HL-60/S4 treated with phorbol 12-myristate 13-acetate at 8.2 ng/mL for 4 days and 3 days (cell line): Measurements from ENCODE around the gene PTGDR2.

Source experiments
- in situ Hi-C: fragments of 300-500 bp; cut with MboI; formaldehyde crosslinking; loops from 2 replicates; pipeline ENCODE4 v1.15.0; 2022; ENCODE audit warnings: low sequenced_read_pairs

The PTGDR2 gene

GRCh38 chr11:60855726-60856633 is at the start of gene PTGDR2:
TSS of gene PTGDR2 (minus strand) at chr11:60855950. CDS start at chr11:60853722, 2,228 bp downstream.
- in situ Hi-C loops, result no loop called here

DNA sequence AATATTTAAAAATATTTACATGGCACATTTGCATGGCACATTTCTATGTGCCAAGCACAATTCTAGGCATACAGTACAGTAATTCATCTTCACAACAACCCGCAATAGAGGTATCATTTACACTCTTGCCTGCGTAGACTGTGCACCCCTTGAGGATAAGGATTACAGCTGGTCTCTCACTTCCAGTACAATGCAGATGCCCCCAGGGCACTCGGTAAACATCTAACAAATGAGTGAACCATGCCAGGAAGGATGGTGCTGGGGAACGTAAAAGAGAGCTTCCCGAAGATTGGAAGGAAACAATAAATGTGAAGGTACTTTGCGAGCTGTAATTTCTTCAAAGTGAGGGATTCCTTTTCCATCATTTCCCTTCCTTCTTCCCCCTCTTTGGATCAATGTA is 49.3 kb upstream of the PTGDR2 start:
- in situ Hi-C loops, result no loop called here

DNA sequence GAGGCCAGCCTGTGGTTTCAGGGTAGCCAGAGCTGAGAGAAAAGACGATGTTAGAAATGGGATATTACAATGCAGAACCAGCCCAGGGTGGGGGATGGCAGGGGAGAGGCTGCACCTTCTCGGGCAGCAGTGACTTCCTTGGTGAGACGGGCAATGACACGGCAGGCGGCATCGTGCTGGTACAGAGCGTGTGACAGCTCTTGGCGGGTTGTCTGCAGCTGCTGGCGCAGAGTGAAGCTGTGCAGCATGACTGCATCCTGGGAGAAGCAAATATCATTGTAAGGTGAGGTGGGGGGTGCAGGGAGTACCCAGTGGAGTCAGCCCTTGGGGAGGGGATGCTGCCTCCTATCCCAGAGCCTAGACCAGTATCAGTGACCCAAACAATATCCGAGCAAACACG is 46.9 kb upstream of the PTGDR2 start:
- in situ Hi-C loops, result no loop called here

DNA sequence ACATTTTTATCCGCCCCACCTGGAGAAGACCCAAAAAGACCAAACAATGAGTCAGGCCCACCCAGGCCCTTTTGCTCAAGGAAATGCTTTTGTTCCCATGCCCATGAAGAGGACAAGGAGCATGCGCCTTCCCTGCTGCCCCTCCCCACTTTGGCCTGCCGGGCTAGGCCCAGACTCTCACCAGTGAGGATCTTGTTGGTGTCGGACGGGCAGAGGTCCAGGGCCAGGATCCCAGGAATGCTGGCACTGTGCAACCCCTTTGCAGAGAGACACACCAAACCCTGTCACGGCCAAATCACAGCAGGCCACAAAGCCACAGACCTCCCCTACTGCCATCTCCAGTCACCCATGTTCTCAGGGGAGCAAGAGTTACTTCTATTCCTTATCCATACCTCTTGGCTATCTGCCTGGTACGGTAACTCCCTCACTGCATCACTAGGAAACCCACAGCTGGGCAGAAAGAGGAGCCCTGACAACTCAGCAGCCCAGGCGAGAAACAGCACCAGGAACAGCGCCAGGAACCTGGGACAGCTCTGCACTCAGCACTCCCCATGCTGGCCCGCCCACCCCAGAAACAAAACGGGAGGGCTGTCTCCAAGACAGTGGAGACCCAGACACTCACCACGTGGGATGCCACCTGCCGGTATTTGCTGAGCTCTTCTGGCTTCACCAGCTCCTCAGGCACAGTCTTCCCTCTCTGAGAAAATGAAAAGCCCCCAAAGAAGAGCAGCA is 45.1 kb upstream of the PTGDR2 start:
- in situ Hi-C loops, result no loop called here

DNA sequence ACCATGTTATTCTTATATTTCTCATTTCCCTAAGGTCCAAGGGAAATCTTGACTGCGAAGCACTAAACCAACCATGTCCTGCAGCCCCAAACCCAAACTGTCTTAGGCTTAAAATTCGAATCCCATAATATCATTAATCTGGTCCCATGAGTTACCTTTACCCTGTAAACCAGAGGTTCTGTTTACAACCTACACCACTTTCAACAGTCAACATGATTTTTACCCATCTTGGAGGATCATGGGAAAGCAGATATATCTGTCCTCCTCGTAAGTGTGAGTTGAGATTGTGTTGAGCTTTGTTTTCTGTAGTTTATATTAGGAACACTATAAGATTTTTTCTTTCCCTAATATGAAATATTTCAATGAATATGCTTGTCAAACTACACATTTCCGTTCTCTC is 44.2 kb upstream of the PTGDR2 start:
- in situ Hi-C loops, result no loop called here

- in situ Hi-C loops, result no loop called here
Observed at GRCh38 chr11:60899046-60899936, 43.5 kb upstream of the PTGDR2 start.

DNA sequence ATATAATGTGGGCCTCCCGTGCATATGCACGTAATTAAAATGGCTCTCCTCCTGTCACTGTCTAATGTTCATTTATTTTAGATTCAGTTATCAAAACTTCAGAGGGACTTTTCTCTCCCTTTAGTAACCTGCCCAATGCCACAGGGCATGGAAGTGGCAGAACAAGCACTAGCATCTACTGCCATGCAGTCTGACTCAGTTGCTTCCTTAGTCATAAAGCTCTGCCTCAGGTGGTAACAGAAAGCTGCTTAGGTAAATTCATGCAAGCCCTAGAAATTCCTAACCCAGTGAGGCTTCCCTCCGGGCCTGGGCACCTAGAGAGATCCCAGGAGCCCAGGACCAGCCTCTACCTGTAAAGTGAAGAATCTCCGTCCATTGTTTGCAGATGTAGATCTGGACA is 41.7 kb upstream of the PTGDR2 start:
- in situ Hi-C loops, result no loop called here

DNA sequence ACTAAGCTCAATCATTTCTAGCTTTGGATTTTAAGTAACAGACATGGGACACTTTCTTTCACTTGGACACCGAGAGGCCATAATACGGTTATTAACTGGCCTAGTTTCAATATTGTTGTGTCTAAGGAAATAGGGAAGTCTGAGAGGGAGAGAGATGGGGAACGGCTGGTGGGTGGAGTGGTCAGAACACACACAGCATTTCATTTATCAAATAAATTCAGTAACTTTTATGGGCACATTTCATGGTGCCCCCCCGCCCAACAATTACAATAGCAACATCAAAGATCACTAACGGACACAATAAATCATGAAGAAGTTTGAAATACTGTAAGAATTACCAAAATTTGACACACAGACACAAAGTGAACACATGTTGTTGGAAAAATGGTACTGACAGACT is 39.9 kb upstream of the PTGDR2 start:
- in situ Hi-C loops, result no loop called here

DNA sequence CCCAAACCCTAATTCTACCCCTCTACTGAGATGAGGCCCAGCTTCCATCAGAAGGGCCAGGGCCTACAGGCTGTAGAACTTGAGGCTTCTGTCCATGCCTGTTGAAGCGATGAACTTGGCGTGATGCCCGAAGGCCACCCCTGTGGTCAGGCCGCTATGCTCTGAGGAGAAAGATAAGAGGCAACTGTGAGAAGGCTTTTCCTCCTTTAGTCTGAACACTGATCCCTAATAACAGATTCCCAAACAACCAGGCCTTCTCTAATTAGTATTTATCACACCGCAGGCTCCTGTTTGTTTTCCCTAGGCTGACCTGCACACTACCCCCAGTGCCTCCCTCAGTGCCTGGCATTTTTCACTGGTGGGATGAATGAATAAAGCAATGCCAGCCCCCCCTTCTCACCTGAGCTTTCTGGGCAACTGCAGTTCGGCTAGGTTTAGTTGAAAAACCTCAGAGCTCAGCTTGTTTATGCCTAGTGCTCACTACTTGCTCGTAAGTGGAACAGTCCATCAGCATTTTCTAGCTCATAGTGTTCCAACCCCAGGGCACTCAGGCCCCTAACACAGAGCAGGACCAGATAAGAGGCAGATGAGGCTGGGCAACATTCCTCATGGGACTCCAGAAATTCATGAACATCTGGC is 35.5 kb upstream of the PTGDR2 start:
- in situ Hi-C loops, result no loop called here

DNA sequence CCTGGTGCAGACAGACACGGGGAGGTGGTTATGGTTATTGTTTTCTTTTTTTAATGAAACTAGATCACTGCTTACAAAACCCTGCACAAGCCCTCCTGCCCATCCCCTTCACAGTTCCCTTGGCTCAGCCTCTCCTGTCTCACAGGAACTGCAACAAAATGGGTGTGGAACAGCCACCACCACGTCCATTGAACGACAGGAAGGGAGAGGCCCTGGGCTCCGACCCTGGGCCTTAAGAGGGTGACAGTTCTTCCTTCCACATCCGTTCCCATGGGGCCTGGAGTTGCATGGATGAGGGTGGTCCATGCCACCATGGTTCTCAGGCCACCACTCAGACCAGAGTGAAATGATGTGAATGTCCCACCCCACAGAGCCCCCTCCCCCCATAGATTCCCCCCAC is 34.9 kb upstream of the PTGDR2 start:
- in situ Hi-C loops, result no loop called here

- in situ Hi-C loops, result no loop called here
Observed at GRCh38 chr11:60889869-60890311, 34.1 kb upstream of the PTGDR2 start.

DNA sequence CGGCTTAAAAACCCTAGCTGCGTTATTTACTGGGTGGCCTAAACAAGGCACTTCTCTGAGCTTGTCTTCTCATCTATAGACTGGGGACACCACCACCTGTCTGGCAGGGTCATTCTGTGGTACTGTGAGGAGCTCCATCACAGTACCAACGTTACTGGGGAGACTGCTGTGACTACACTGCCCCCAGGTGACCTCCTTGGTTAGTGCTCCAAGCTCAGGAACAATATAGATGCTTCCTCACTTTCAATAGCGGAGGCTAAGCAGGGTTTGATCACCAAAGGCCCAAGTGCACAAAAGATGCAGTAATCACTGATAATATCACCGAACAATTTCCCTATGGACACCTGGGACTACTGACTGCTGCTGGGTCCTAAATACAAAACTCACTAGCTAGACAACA is 31.8 kb upstream of the PTGDR2 start:
- in situ Hi-C loops, result no loop called here

- in situ Hi-C loops, result no loop called here
Observed at GRCh38 chr11:60880643-60881282, 25.0 kb upstream of the PTGDR2 start.

DNA sequence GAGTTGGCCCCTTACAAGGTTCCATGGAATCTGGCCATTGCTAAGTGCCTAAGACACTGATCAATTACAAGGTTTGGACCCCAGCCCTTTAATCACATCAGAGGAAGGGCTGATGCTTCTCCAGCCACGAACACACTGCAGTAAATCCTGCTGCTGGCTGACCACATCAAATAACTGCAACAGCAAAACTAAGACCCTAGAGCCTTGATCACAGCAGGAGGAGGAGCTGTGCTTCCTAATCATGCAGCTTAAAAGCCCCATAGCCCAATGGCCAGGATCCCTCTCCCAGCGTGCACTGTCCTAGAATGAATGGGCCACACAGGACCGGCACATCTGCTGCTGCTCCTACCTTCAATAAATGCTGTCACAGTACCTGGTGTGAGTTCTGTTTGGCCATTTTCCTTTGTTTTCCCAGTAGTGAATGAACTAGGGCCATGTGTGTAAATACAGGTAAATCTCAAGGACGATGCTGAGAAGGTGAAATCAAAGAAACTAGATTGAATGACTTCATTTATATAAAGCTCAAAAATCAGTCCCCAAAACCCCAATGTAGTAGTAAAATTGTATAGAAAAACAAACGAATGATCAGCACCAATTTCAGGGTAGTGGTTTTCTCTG is 24.3 kb upstream of the PTGDR2 start:
- in situ Hi-C loops, result no loop called here

- in situ Hi-C loops, result no loop called here
Observed at GRCh38 chr11:60879104-60879503, 23.4 kb upstream of the PTGDR2 start.

DNA sequence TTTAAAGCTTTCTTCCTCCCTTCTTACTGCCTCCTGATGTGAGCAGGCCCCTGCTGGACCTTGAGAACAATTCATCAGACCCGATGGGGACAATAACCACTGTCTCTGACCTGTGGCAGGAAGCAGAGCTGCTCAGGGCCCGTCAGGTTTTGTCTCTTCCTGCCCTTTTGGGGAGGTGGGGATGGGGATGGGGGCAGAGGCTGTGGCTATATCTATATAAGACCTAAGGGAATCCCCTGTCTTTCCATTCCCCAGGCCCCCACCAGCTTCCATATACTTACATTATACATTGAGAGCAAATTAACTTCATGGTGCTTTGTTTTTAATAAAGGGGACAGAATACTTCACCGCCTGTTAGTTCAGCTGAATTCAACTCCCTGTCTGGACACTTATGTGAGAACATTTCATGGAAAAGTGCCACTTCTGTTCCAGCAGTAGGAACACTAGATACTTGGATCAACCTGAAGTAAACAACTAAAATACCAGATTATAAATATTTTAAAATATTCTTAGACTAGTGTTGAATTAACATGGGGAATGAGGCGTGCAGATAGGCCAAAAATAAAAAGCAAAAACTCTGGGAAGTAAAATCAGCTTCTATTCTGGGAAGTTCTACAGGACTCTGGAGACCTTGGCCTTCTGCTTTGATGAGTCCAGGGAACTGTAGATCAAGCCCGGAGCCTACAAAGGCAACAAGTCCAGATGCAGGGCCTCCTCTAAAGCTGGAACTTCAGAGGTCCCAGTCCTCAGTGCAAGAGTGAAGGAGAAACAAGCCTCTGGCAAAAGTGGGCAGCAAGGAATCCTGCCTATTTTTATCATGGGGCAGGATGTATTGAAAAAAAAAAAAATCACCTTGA is 22.7 kb upstream of the PTGDR2 start:
- in situ Hi-C loops, result no loop called here

DNA sequence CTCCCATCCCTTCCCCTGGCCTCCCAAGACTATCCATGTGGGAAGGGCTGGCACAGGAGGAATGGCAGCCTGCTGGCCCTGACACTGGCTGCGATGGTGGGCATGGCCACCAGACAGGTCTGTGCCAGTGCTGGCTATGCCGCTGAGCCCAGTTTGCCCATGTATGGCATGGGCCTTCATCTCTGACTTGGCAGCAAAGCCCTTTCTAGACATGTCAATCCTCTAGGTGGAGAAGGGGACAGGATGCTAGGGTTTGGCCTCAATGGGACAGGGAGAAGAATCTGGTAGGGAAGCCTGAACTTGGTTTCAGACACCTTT is 20.4 kb upstream of the PTGDR2 start:
- in situ Hi-C loops, result no loop called here

DNA sequence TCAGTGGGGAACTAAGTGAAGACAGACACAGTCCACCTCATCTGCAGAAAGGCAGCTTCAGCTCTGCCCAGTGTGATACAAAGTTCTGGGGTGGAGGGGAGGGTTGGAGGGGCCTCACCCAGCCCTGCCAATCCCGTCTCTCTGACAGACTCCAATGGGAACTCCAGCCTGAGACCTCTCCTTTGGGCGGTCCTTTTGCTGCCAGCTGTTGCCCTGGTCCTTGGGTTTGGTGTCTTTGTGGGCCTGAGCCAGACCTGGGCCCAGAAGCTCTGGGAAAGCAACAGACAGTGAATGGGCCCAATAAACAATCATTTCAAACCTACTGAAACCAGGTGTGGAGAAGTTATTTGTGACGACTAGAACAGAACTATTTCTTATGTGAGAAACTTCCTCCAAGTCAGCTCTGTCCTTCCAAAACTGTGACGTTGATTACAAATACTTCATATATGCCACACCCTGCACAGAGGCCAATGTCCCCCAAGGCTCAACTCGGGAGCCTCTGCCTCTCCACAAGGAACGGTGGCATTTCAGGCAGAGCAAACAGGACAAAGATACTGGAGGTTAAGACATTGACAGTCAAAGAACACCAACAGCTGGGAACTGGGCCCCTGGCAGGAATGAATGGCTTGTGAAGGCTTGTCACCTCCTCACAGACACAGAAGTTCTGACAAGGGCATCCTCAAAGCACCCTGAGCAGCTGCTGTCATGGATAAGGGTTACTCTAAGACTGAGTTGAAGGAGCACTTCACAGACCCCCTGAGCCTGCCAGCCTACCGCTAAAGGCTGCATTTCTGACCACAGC is 19.8 kb upstream of the PTGDR2 start:
- in situ Hi-C loops, result no loop called here
